ENCODE measurements around the gene CNOT3. TPM values are rescaled to one million over a fixed set of nuclear protein-coding genes. Genes with fewer than 3 reads are reported as not detected.

Gene CNOT3
- total RNA-seq, 1 donor from 2014 or later, result 69.1 TPM

GRCh38 chr19:54138489-54139256 is 1.1 kb downstream of the CNOT3 start:
- H3K9me3 ChIP-seq, result no peaks in the 10 kb centered on the region
- H3K4me1 ChIP-seq, result peaks cover 0 to 15% of the 10 kb centered on the region in 2 donors
- H3K27me3 ChIP-seq, result no peaks in the 10 kb centered on the region
- H3K4me3 ChIP-seq, result peak overlapping the region; percentile 95 to 98
- no peak for TF ChIP-seq CTCF (IDR thresholded peaks at IDR 0.05)
- no peak for DNase-seq (ENCODE audit: low spot score in 2 of 2)
- H3K27ac ChIP-seq, result peak overlapping the region; percentile 96 to 98
- intact Hi-C loops (cut with DNase I), result no loop called here
- peaks cover 10 to 15% of the 10 kb centered on the region in 2 donors for H3K36me3 ChIP-seq

- Histone ChIP-seq H3K27ac (no peak overlapping the region), H3K9me3 (no peaks in the 10 kb centered on the region), H3K27me3 (no peaks in the 10 kb centered on the region), H3K36me3 (peaks cover 36 to 41% of the 10 kb centered on the region in 2 donors), H3K4me3 (no peak overlapping the region), H3K4me1 (peaks cover 0 to 10% of the 10 kb centered on the region in 2 donors)
- intact Hi-C loops (cut with DNase I), result no loop called here
- no peak for DNase-seq (ENCODE audit: low spot score in 2 of 2)
- no peak for TF ChIP-seq CTCF (IDR thresholded peaks at IDR 0.05)
These were observed 3.8 kb downstream of the CNOT3 start for GRCh38 chr19:54141356-54141755.

- no peaks in the 10 kb centered on the region for H3K9me3 ChIP-seq
- intact Hi-C loops (cut with DNase I), result no loop called here
- peaks cover 46 to 51% of the 10 kb centered on the region in 2 donors for H3K36me3 ChIP-seq
- TF ChIP-seq CTCF (IDR thresholded peaks at IDR 0.05), result no peak
- no peak overlapping the region for H3K4me3 ChIP-seq
- H3K4me1 ChIP-seq, result peaks cover 0 to 10% of the 10 kb centered on the region in 2 donors
- H3K27me3 ChIP-seq, result no peaks in the 10 kb centered on the region
- no peak for DNase-seq (ENCODE audit: low spot score in 2 of 2)
- H3K27ac ChIP-seq, result no peak overlapping the region
These were observed 4.7 kb downstream of the CNOT3 start for GRCh38 chr19:54142166-54142780.

- H3K4me1 ChIP-seq, result peaks cover 0 to under 1% of the 10 kb centered on the region in 2 donors
- no peak for DNase-seq (ENCODE audit: low spot score in 2 of 2)
- H3K4me3 ChIP-seq, result no peak overlapping the region
- intact Hi-C loops (cut with DNase I), result no loop called here
- peaks cover 78 to 81% of the 10 kb centered on the region in 2 donors for H3K36me3 ChIP-seq
- TF ChIP-seq CTCF (IDR thresholded peaks at IDR 0.05), result no peak
- H3K27ac ChIP-seq, result no peak overlapping the region
- no peaks in the 10 kb centered on the region for H3K9me3 ChIP-seq
- H3K27me3 ChIP-seq, result no peaks in the 10 kb centered on the region
These were observed 8.1 kb downstream of the CNOT3 start for GRCh38 chr19:54145541-54146158.

- H3K9me3 ChIP-seq, result no peaks in the 10 kb centered on the region
- TF ChIP-seq CTCF (IDR thresholded peaks at IDR 0.05), result no peak
- intact Hi-C loops (cut with DNase I), result no loop called here
- no peak overlapping the region for H3K4me3 ChIP-seq
- peaks cover 94 to 96% of the 10 kb centered on the region in 2 donors for H3K36me3 ChIP-seq
- DNase-seq (ENCODE audit: low spot score in 2 of 2), result no peak
- H3K27me3 ChIP-seq, result no peaks in the 10 kb centered on the region
- H3K4me1 ChIP-seq, result no peaks in the 10 kb centered on the region
- H3K27ac ChIP-seq, result no peak overlapping the region
These were observed 10.1 kb downstream of the CNOT3 start for GRCh38 chr19:54147676-54148075.
